ENCODE results near the gene AKR1A1.

Gene AKR1A1

GRCh38 chr1:45550401-45551351 lies at the start of gene AKR1A1:
Gene AKR1A1 (plus strand): TSS chr1:45550826. CDS start chr1:45561795, 10,969 bp downstream.
- peak within 1 kb of the TSS; percentile 32 for H3K27ac ChIP-seq (ENCODE audit: low read depth, low read length)
- H4K20me1 ChIP-seq (ENCODE audit: control insufficient read depth, insufficient read depth, low read depth, low read length), result no peaks in the 10 kb centered on the region
- no peaks in the 10 kb centered on the region for H3K27me3 ChIP-seq (ENCODE audit: control insufficient read depth, low read length)
- peaks cover 26% of the 10 kb centered on the region for H3K36me3 ChIP-seq (ENCODE audit: control insufficient read depth, low read length)
- H3K9me2 ChIP-seq (replicated peaks; ENCODE audit: control insufficient read depth, low read length), result no peaks in the 10 kb centered on the region
- peak within 1 kb of the TSS; percentile 77 for H3K4me2 ChIP-seq (ENCODE audit: low read length)
- H3K9me3 ChIP-seq (ENCODE audit: control insufficient read depth, insufficient read depth, low read length), result no peaks in the 10 kb centered on the region
- peaks cover 38% of the 10 kb centered on the region for H3K79me2 ChIP-seq (ENCODE audit: control insufficient read depth, low read length)
- peaks cover 5% of the 10 kb centered on the region; the same call in 1 of the 2 replicates for H3F3A ChIP-seq (ENCODE audit: control insufficient read depth, insufficient read depth)
- peak within 1 kb of the TSS; percentile 88 for H3K4me3 ChIP-seq (ENCODE audit: low read length)
- no peak for TF ChIP-seq CTCF (IDR thresholded peaks at IDR 0.05; ENCODE audit: low read depth, low read length, poor library complexity, severe bottlenecking)
- no peak for TF ChIP-seq EZH2phosphoT487 (IDR thresholded peaks at IDR 0.05; ENCODE audit: borderline replicate concordance, low read length)
- H3K4me1 ChIP-seq (ENCODE audit: control insufficient read depth, low read length), result peaks cover 26% of the 10 kb centered on the region

GRCh38 chr1:45501505-45501859 lies 49.1 kb upstream of the AKR1A1 start:
- H3K4me2 ChIP-seq (ENCODE audit: low read length), result peak overlapping the region; percentile 66
- H3F3A ChIP-seq (ENCODE audit: control insufficient read depth, insufficient read depth), result peaks cover 4% of the 10 kb centered on the region; the same call in 1 of the 2 replicates
- no peaks in the 10 kb centered on the region for H3K27me3 ChIP-seq (ENCODE audit: control insufficient read depth, low read length)
- no peaks in the 10 kb centered on the region for H3K9me3 ChIP-seq (ENCODE audit: control insufficient read depth, insufficient read depth, low read length)
- H3K79me2 ChIP-seq (ENCODE audit: control insufficient read depth, low read length), result peaks cover 17% of the 10 kb centered on the region
- peak overlapping the region; percentile 86 for H3K4me3 ChIP-seq (ENCODE audit: low read length)
- peaks cover 4% of the 10 kb centered on the region; the same call in 1 of the 2 replicates for H3K36me3 ChIP-seq (ENCODE audit: control insufficient read depth, low read length)
- H3K9me2 ChIP-seq (replicated peaks; ENCODE audit: control insufficient read depth, low read length), result no peaks in the 10 kb centered on the region
- H3K4me1 ChIP-seq (ENCODE audit: control insufficient read depth, low read length), result peaks cover 20% of the 10 kb centered on the region
- no peak overlapping the region for H3K27ac ChIP-seq (ENCODE audit: low read depth, low read length)
- H4K20me1 ChIP-seq (ENCODE audit: control insufficient read depth, insufficient read depth, low read depth, low read length), result no peaks in the 10 kb centered on the region
- TF ChIP-seq EZH2phosphoT487 (IDR thresholded peaks at IDR 0.05; ENCODE audit: borderline replicate concordance, low read length) (no peak), CTCF (IDR thresholded peaks at IDR 0.05; ENCODE audit: low read depth, low read length, poor library complexity, severe bottlenecking) (no peak)

GRCh38 chr1:45503462-45504360 lies 46.9 kb upstream of the AKR1A1 start:
- Histone ChIP-seq H3K4me2 (ENCODE audit: low read length) (no peak overlapping the region), H3K27ac (ENCODE audit: low read depth, low read length) (no peak overlapping the region), H3K9me2 (replicated peaks; ENCODE audit: control insufficient read depth, low read length) (no peaks in the 10 kb centered on the region), H4K20me1 (ENCODE audit: control insufficient read depth, insufficient read depth, low read depth, low read length) (no peaks in the 10 kb centered on the region), H3K27me3 (ENCODE audit: control insufficient read depth, low read length) (no peaks in the 10 kb centered on the region), H3K4me1 (ENCODE audit: control insufficient read depth, low read length) (peaks cover 20% of the 10 kb centered on the region), H3K79me2 (ENCODE audit: control insufficient read depth, low read length) (peaks cover 17% of the 10 kb centered on the region), H3F3A (ENCODE audit: control insufficient read depth, insufficient read depth) (peaks cover 17% of the 10 kb centered on the region), H3K36me3 (ENCODE audit: control insufficient read depth, low read length) (peaks cover 19% of the 10 kb centered on the region), H3K9me3 (ENCODE audit: control insufficient read depth, insufficient read depth, low read length) (no peaks in the 10 kb centered on the region), H3K4me3 (ENCODE audit: low read length) (no peak overlapping the region)
- TF ChIP-seq EZH2phosphoT487 (IDR thresholded peaks at IDR 0.05; ENCODE audit: borderline replicate concordance, low read length), result no peak
